H1 (cell line): Measurements from ENCODE around the gene REM2. TPM values are rescaled to one million over a fixed set of nuclear protein-coding genes. Genes with fewer than 3 reads are reported as not detected.

Experiments used
- CTCF ChIA-PET: fragments of 300-600 bp; sonication (Branson Sonifier 250); formaldehyde crosslinking; loops from one replicate; lab custom pipeline; 2021; ENCODE audit not compliant: partially characterized antibody; lab: Charles Lee
- POLR2A ChIA-PET: fragments of 300-600 bp; sonication (Branson Sonifier 250); formaldehyde crosslinking; loops from one replicate; lab custom pipeline; 2021; ENCODE audit warnings: inconsistent platforms; ENCODE audit not compliant: partially characterized antibody; lab: Charles Lee
- DNase-seq, 2 experiments: peaks; one replicate each; pipeline versions ENCODE4 v3.0.0 to v3.0.0-alpha.2; 2010 to 2022; ENCODE audit warnings: low spot score in 2 of 2, low read depth in 1 of 2, mixed read lengths in 1 of 2
- FAIRE-seq: peaks from 2 replicates; lab custom pipeline; 2011; peaks lifted over from hg19 to GRCh38; lab: Jason Lieb, UNC
- H2AFZ ChIP-seq: 2 replicates; pipeline ENCODE4 v1.8.1; 2012; ENCODE audit warnings: low read length, inconsistent platforms
- H2AK5ac ChIP-seq: 2 replicates; pipeline ENCODE4 v1.6.1; 2013; ENCODE audit warnings: low read depth, low read length
- H2BK120ac ChIP-seq: replicated peaks from 2 replicates; pipeline ENCODE3; 2013; ENCODE audit warnings: low read depth, low read length, inconsistent platforms
- H2BK12ac ChIP-seq: 2 replicates; pipeline ENCODE4 v1.6.1; 2013; ENCODE audit warnings: low read depth, low read length
- H2BK15ac ChIP-seq: 2 replicates; pipeline ENCODE4 v1.6.1; 2013; ENCODE audit warnings: low read length
- H2BK20ac ChIP-seq: 2 replicates; pipeline ENCODE4 v1.6.1; 2013; ENCODE audit warnings: low read length
- H2BK5ac ChIP-seq: 2 replicates; pipeline ENCODE4 v1.6.1; 2013; ENCODE audit warnings: low read depth, low read length
- H3K14ac ChIP-seq: 2 replicates; pipeline ENCODE4 v1.6.1; 2013; ENCODE audit warnings: inconsistent platforms; ENCODE audit not compliant: insufficient read length
- H3K18ac ChIP-seq: 2 replicates; pipeline ENCODE4 v1.6.1; 2013; ENCODE audit warnings: low read length; ENCODE audit errors: extremely low read depth
- H3K23ac ChIP-seq: 2 replicates; pipeline ENCODE4 v1.6.1; 2013; ENCODE audit warnings: inconsistent platforms; ENCODE audit not compliant: insufficient read length
- H3K23me2 ChIP-seq: 2 replicates; pipeline ENCODE4 v1.6.1; 2013; ENCODE audit warnings: low read depth, low read length
- H3K27ac ChIP-seq: 2 replicates; pipeline ENCODE4 v1.6.1; 2011; ENCODE audit warnings: low read depth, low read length, inconsistent platforms
- H3K27me3 ChIP-seq, 4 experiments: replicated peaks in 1 of 4; 1 replicate in 1 of 4; 2 replicates in 3 of 4; pipeline versions ENCODE4 v1.6.1 to v1.8.1; 2011 to 2013; ENCODE audit warnings: low read length in 3 of 4, mild to moderate bottlenecking in 3 of 4, inconsistent platforms in 2 of 4, mixed read lengths in 2 of 4, moderate library complexity in 1 of 4; ENCODE audit not compliant: control insufficient read depth in 3 of 4, insufficient read depth in 3 of 4; ENCODE audit errors: extremely low read depth in 1 of 4
- H3K36me3 ChIP-seq, 4 experiments: 2 replicates each; pipeline versions ENCODE4 v1.6.1 to v1.8.1; 2011 to 2013; ENCODE audit warnings: mild to moderate bottlenecking in 4 of 4, low read length in 3 of 4, moderate library complexity in 2 of 4, control low read depth in 1 of 4, inconsistent platforms in 1 of 4; ENCODE audit not compliant: insufficient read depth in 4 of 4, control insufficient read depth in 2 of 4
- H3K4ac ChIP-seq: replicated peaks from 2 replicates; pipeline ENCODE3; 2013; ENCODE audit warnings: low read length, low read depth, mixed read lengths, inconsistent platforms; ENCODE audit not compliant: insufficient read length
- H3K4me1 ChIP-seq, 4 experiments: replicated peaks in 1 of 4; 1 replicate in 1 of 4; 2 replicates in 3 of 4; pipeline versions ENCODE4 v1.6.1 to v1.8.1; 2011 to 2013; ENCODE audit warnings: low read length in 3 of 4, inconsistent platforms in 2 of 4, mixed read lengths in 1 of 4; ENCODE audit not compliant: insufficient read depth in 4 of 4, control insufficient read depth in 3 of 4
- H3K4me2 ChIP-seq, 2 experiments: 2 replicates each; pipeline versions ENCODE4 v1.6.1 to v1.8.1; 2011 to 2013; ENCODE audit warnings: low read depth in 2 of 2, low read length in 2 of 2, control low read depth in 1 of 2, inconsistent platforms in 1 of 2, mild to moderate bottlenecking in 1 of 2; ENCODE audit not compliant: insufficient read depth in 1 of 2
- H3K4me3 ChIP-seq, 4 experiments: fragments of 200-600, 300-600 bp in 1 of 4; sonication (generic), shearing (Covaris generic), sonication (Bioruptor Twin) in 1 of 4; 2 replicates each; pipeline versions ENCODE4 v1.5.1 to v1.8.1; 2011 to 2016; ENCODE audit warnings: low read length in 4 of 4, low read depth in 3 of 4, control low read depth in 2 of 4, inconsistent platforms in 2 of 4, mild to moderate bottlenecking in 2 of 4, mixed read lengths in 1 of 4, moderate library complexity in 1 of 4; ENCODE audit not compliant: insufficient read depth in 2 of 4; ENCODE audit errors: extremely low read depth in 1 of 4
- H3K56ac ChIP-seq: replicated peaks from 2 replicates; pipeline ENCODE3; 2013; ENCODE audit warnings: low read depth, mild to moderate bottlenecking, mixed read lengths, low read length, inconsistent platforms; ENCODE audit not compliant: insufficient read length
- H3K79me1 ChIP-seq: 2 replicates; pipeline ENCODE4 v1.6.1; 2013; ENCODE audit warnings: low read depth, low read length, control low read depth
- H3K79me2 ChIP-seq, 2 experiments: 2 replicates each; pipeline versions ENCODE4 v1.6.1 to v1.8.1; 2012 to 2013; ENCODE audit warnings: low read length in 2 of 2, mild to moderate bottlenecking in 2 of 2, inconsistent platforms in 1 of 2; ENCODE audit not compliant: insufficient read depth in 2 of 2, control insufficient read depth in 1 of 2
- H3K9ac ChIP-seq, 4 experiments: replicated peaks in 1 of 4; 1 replicate in 1 of 4; 2 replicates in 3 of 4; pipeline versions ENCODE4 v1.6.1 to v1.8.1; 2011 to 2013; ENCODE audit warnings: low read depth in 3 of 4, low read length in 3 of 4, control low read depth in 2 of 4, mild to moderate bottlenecking in 2 of 4, moderate library complexity in 2 of 4, inconsistent platforms in 1 of 4; ENCODE audit errors: extremely low read depth in 1 of 4
- H3K9me3 ChIP-seq, 2 experiments: 2 replicates each; pipeline versions ENCODE4 v1.6.1 to v1.8.1; 2012 to 2013; ENCODE audit warnings: mild to moderate bottlenecking in 2 of 2, moderate library complexity in 2 of 2, control low read depth in 1 of 2, inconsistent platforms in 1 of 2, low read depth in 1 of 2, low read length in 1 of 2, mixed read lengths in 1 of 2; ENCODE audit not compliant: insufficient read depth in 2 of 2
- H4K20me1 ChIP-seq, 2 experiments: replicated peaks in 1 of 2; 2 replicates each; pipeline versions ENCODE3 to v1.8.1; 2011 to 2013; ENCODE audit warnings: inconsistent platforms in 2 of 2, low read length in 2 of 2, mild to moderate bottlenecking in 1 of 2; ENCODE audit not compliant: insufficient read depth in 2 of 2, control insufficient read depth in 1 of 2
- H4K5ac ChIP-seq: 2 replicates; pipeline ENCODE4 v1.6.1; 2013; ENCODE audit warnings: low read length, low read depth, mixed read lengths, inconsistent platforms; ENCODE audit not compliant: insufficient read length
- H4K8ac ChIP-seq: 2 replicates; pipeline ENCODE4 v1.8.0; 2013; ENCODE audit warnings: mild to moderate bottlenecking, moderate library complexity, low read length, inconsistent platforms; ENCODE audit not compliant: insufficient read depth; ENCODE audit errors: extremely low read depth
- H4K91ac ChIP-seq: replicated peaks from 2 replicates; pipeline ENCODE3; 2013; ENCODE audit warnings: low read length, mixed read lengths, inconsistent platforms; ENCODE audit not compliant: insufficient read length
- ATF3 ChIP-seq: IDR thresholded peaks from 2 replicates; pipeline ENCODE4 v1.6.1; 2011; ENCODE audit warnings: low read depth, mild to moderate bottlenecking, low read length; ENCODE audit not compliant: insufficient read depth
- CREB1 ChIP-seq: IDR thresholded peaks from 2 replicates; pipeline ENCODE4 v1.6.1; 2012; ENCODE audit warnings: inconsistent platforms
- PHF8 ChIP-seq: fragments of 200-600 bp; sonication (generic); conservative IDR thresholded peaks from 2 replicates; pipeline ENCODE4 v1.7.1; 2012; ENCODE audit warnings: low read depth, mild to moderate bottlenecking, inconsistent platforms, low read length, moderate library complexity
- POLR2A ChIP-seq, 2 experiments: IDR thresholded peaks; 1 replicate in 1 of 2; 2 replicates in 1 of 2; pipeline ENCODE4 v1.6.1; 2011; ENCODE audit warnings: low read depth in 2 of 2, low read length in 2 of 2, mild to moderate bottlenecking in 2 of 2; ENCODE audit errors: control extremely low read depth in 1 of 2
- TAF1 ChIP-seq: IDR thresholded peaks from 2 replicates; pipeline ENCODE4 v1.6.1; 2011; ENCODE audit warnings: mild to moderate bottlenecking, low read depth, low read length
- TBP ChIP-seq: IDR thresholded peaks from 2 replicates; pipeline ENCODE4 v1.6.1; 2011; ENCODE audit warnings: low read depth, low read length, improper control_type of control experiment
- WGBS, 2 experiments: shearing (Covaris generic) in 1 of 2; methylation state at CpG; one replicate each; pipeline versions ENCODE4 v1.1.6 to v1.1.7; 2013 to 2015; ENCODE audit warnings: low lambda C conversion rate in 2 of 2, mixed read lengths in 2 of 2, inconsistent platforms in 1 of 2, low coverage in 1 of 2, missing lambda C conversion rate in 1 of 2; ENCODE audit not compliant: insufficient replicate concordance in 2 of 2, insufficient coverage in 1 of 2, insufficient read length in 1 of 2; ENCODE audit errors: extremely low coverage in 1 of 2, missing lambda C conversion rate in 1 of 2; 5-methylcytosine and 5-hydroxymethylcytosine counted together
- polyA plus RNA-seq, 7 experiments: library from polyadenylated mRNA; depleted of rRNA in 3 of 7; stranded (reverse) in 5 of 7; unstranded in 2 of 7; fragments of >200 nt in 5 of 7; fragments of 200-250 nt in 2 of 7; gene quantifications; 1 replicate in 5 of 7; 2 replicates in 1 of 7; 4 replicates in 1 of 7; pipeline versions ENCODE4 v1.2.1 to v1.2.3, GENCODE V29; 2011 to 2013; ENCODE audit warnings: missing spikeins in 2 of 7, mixed read lengths in 2 of 7
- total RNA-seq: library from RNA; stranded (reverse); fragmentation: NEBNext Ultra II Directional; extraction: Animal tissue kit (Norgen Biotek cat#: 25700); gene quantifications from 2 replicates; pipeline ENCODE4 v1.2.1, GENCODE V29; 2021

Gene REM2
- total and polyA plus RNA-seq, 2 of the 8 experiments (the other 6 are each of a cell fraction or from before 2014, with no cell fraction given), result 1.00 to 1.1 TPM

GRCh38 chr14:22882529-22883172 is 371 bp upstream of the REM2 start:
- Histone ChIP-seq H3K4me3 (peak overlapping the region; percentile 11 to 55 (median 16); a peak in 5 of 8 replicates), H2BK15ac (peak overlapping the region; percentile 61; the same call in 1 of the 2 replicates), H2BK12ac (peak overlapping the region; percentile 43), H3K27me3 (peaks cover 0 to 17% (median 11%) of the 10 kb centered on the region in 4 experiments; a peak in 6 of 7 replicates), H2AK5ac (no peak overlapping the region), H2AFZ (0 out of 2 replicates have a peak overlapping the region, but pooled peaks have one; percentile 46), H3K18ac (peak overlapping the region; percentile 60), H3K27ac (no peak overlapping the region), H3K56ac (no peak overlapping the region), H3K23ac (no peak overlapping the region), H3K14ac (no peak overlapping the region), H4K5ac (no peak overlapping the region), H3K79me2 (no peaks in the 10 kb centered on the region), H4K8ac (no peak overlapping the region), H4K20me1 (no peaks in the 10 kb centered on the region), H3K36me3 (no peaks in the 10 kb centered on the region; a peak in 1 of 8 replicates), H3K9ac (peak overlapping the region; percentile 11 to 56 (median 20); a peak in 5 of 7 replicates), H2BK120ac (no peak overlapping the region), H3K79me1 (no peaks in the 10 kb centered on the region), H2BK20ac (no peak overlapping the region), H3K4ac (no peak overlapping the region), H3K4me2 (peak overlapping the region; percentile 65 to 75), H3K9me3 (no peaks in the 10 kb centered on the region), H3K23me2 (peaks cover 14% of the 10 kb centered on the region), H2BK5ac (peak overlapping the region; percentile 66; the same call in 1 of the 2 replicates), H3K4me1 (peaks cover 7 to 21% (median 11%) of the 10 kb centered on the region in 4 experiments), H4K91ac (no peak overlapping the region)
- CTCF ChIA-PET, result interaction anchor here (0.6 to 56.0 kb wide), 17 partner anchors 10 to 318 kb away, joined by 3 to 1562 read pairs (median 4); partner anchors contain the start of genes LRP10, MMP14, MRPL52 and SLC7A7
- no peak for FAIRE-seq
- POLR2A ChIA-PET, result interaction anchor here (0.5 to 7.2 kb wide), 12 partner anchors 8 to 666 kb away, joined by 3 to 54 read pairs (median 5); partner anchors contain the start of genes LRP10, PRMT5 and RBM23
- 52% methylated on average over 6 of the region's 6 CpGs; no CpG with 5 or more reads in 1 of the 2 experiments for WGBS, 2 experiments
- 0 out of 2 replicates have a peak, but pooled peaks have one; percentile 14 for TF ChIP-seq ATF3
- peak in 1 of 2 experiments; percentile 65; a peak in 2 of 3 replicates for TF ChIP-seq POLR2A (IDR thresholded peaks at IDR 0.05; ENCODE audit: control extremely low read depth in 1 of 2, low read depth in 2 of 2, low read length in 2 of 2)
- TF ChIP-seq PHF8, result no peak
- peak; percentile 69 for TF ChIP-seq CREB1
- peak; percentile 65; the same call in 1 of the 2 replicates for TF ChIP-seq TAF1
- TF ChIP-seq TBP, result 0 out of 2 replicates have a peak, but pooled peaks have one; percentile 3
- DNase-seq, result peak in 1 of 2 experiments; percentile 64
